ENCODE measurements around the gene RAC3.

Gene RAC3

GRCh38 chr17:82013772-82014321 is 17.6 kb upstream of the RAC3 start:
- DNase-seq, result no peak

- no peak for DNase-seq
These were observed 17.0 kb upstream of the RAC3 start for GRCh38 chr17:82014432-82014831.

GRCh38 chr17:82014971-82015310 is 16.5 kb upstream of the RAC3 start:
- no peak for DNase-seq

GRCh38 chr17:82015311-82015971 is 16.0 kb upstream of the RAC3 start:
- no peak for DNase-seq

- DNase-seq, result no peak
These were observed 15.2 kb upstream of the RAC3 start for GRCh38 chr17:82016061-82016874.

- DNase-seq, result no peak
These were observed 14.5 kb upstream of the RAC3 start for GRCh38 chr17:82016875-82017459.

GRCh38 chr17:82017612-82018151 is 13.8 kb upstream of the RAC3 start:
- no peak for DNase-seq

- no peak for DNase-seq
These were observed 13.1 kb upstream of the RAC3 start for GRCh38 chr17:82018152-82018988.

- DNase-seq, result no peak
These were observed 12.3 kb upstream of the RAC3 start for GRCh38 chr17:82018989-82019689.

- DNase-seq, result peak; percentile 87
These were observed 11.5 kb upstream of the RAC3 start for GRCh38 chr17:82019690-82020571.

GRCh38 chr17:82020572-82021106 is 10.8 kb upstream of the RAC3 start:
- no peak for DNase-seq

GRCh38 chr17:82021107-82021899 is 10.2 kb upstream of the RAC3 start:
- peak; percentile 79 for DNase-seq

- peak; percentile 71 for DNase-seq
These were observed 9.6 kb upstream of the RAC3 start for GRCh38 chr17:82021900-82022309.

GRCh38 chr17:82022310-82022980 is 9.0 kb upstream of the RAC3 start, which contains the start of gene CENPX:
TSS of gene CENPX (minus strand) at chr17:82022878. CDS start at chr17:82022861, 17 bp downstream.
- peak; percentile 69 for DNase-seq

GRCh38 chr17:82022981-82023446 is 8.5 kb upstream of the RAC3 start, which contains the start of gene LRRC45:
TSS of gene LRRC45 (plus strand) at chr17:82023305. CDS start at chr17:82023644, 339 bp downstream.
- DNase-seq, result peak; percentile 99

- peak; percentile 77 for DNase-seq
These were observed 7.8 kb upstream of the RAC3 start for GRCh38 chr17:82023447-82024241.

GRCh38 chr17:82024859-82025258 is 6.6 kb upstream of the RAC3 start:
- DNase-seq, result no peak
